Neural cell (in vitro differentiated cells): ENCODE measurements around the gene GAREM1.

ENCODE experiments used
- EP300 ChIP-seq: fragments of 450-650 bp; conservative IDR thresholded peaks from 2 replicates; pipeline ENCODE4 v1.6.1; 2014; ENCODE audit warnings: antibody characterized with exemption, mild to moderate bottlenecking, moderate library complexity; ENCODE audit not compliant: poor library complexity, severe bottlenecking
- EZH2 ChIP-seq: fragments of 200-600, 300-800 bp; shearing (Covaris generic), sonication (generic); IDR thresholded peaks from 2 replicates; pipeline ENCODE4 v1.6.1; 2014; ENCODE audit warnings: antibody characterized with exemption, low read length, borderline replicate concordance, mild to moderate bottlenecking; ENCODE audit not compliant: insufficient read depth, poor library complexity, severe bottlenecking
- MXI1 ChIP-seq: fragments of 450-650 bp; conservative IDR thresholded peaks from 2 replicates; pipeline ENCODE4 v1.6.1; 2014; ENCODE audit warnings: antibody characterized with exemption, mild to moderate bottlenecking; ENCODE audit not compliant: poor library complexity, severe bottlenecking

- TF ChIP-seq MXI1 = no peak
- no peak for TF ChIP-seq EZH2
- no peak for TF ChIP-seq EP300
Observed at GRCh38 chr18:32310101-32310500, 160.6 kb downstream of the GAREM1 start.
